Esophagus squamous epithelium (tissue), 4 donors: Measurements from ENCODE around the gene MXRA8.

Source experiments
- CTCF ChIP-seq, 6 experiments: fragments of 450-650 bp in 4 of 6; fragments of 200-600 bp in 2 of 6; sonication (generic) in 2 of 6; IDR thresholded peaks; one replicate each; pipeline ENCODE4 v1.5.1; 2016 to 2019; ENCODE audit warnings: antibody characterized with exemption in 6 of 6, mild to moderate bottlenecking in 4 of 6, moderate library complexity in 4 of 6
- POLR2A ChIP-seq, 4 donors: fragments of 450-650 bp; IDR thresholded peaks; one replicate each; pipeline ENCODE4 v1.6.1; 2017; ENCODE audit warnings: antibody characterized with exemption in 4 of 4, mild to moderate bottlenecking in 4 of 4, moderate library complexity in 3 of 4

- TF ChIP-seq POLR2A (IDR thresholded peaks at IDR 0.05) = peak in 1 of 4 donors; percentile 38
- no peak for TF ChIP-seq CTCF (IDR thresholded peaks at IDR 0.05)
These were observed 52.9 kb downstream of the MXRA8 start for GRCh38 chr1:1305300-1306069.
